ENCODE measurements around the gene SMYD3.

SMYD3 gene

GRCh38 chr1:246198115-246198816, 308.8 kb downstream of the SMYD3 start:
- TF ChIP-seq EZH2phosphoT487 (IDR thresholded peaks at IDR 0.05; ENCODE audit: borderline replicate concordance, low read length) (no peak), CTCF (IDR thresholded peaks at IDR 0.05; ENCODE audit: low read depth, low read length, poor library complexity, severe bottlenecking) (no peak)
- Histone ChIP-seq H3K4me3 (ENCODE audit: low read length) (no peak overlapping the region), H3K27ac (ENCODE audit: low read depth, low read length) (no peak overlapping the region), H3F3A (ENCODE audit: control insufficient read depth, insufficient read depth) (no peaks in the 10 kb centered on the region), H3K9me2 (replicated peaks; ENCODE audit: control insufficient read depth, low read length) (no peaks in the 10 kb centered on the region), H3K79me2 (ENCODE audit: control insufficient read depth, low read length) (no peaks in the 10 kb centered on the region), H3K9me3 (ENCODE audit: control insufficient read depth, insufficient read depth, low read length) (no peaks in the 10 kb centered on the region), H3K4me1 (ENCODE audit: control insufficient read depth, low read length) (no peaks in the 10 kb centered on the region), H3K4me2 (ENCODE audit: low read length) (no peak overlapping the region), H4K20me1 (ENCODE audit: control insufficient read depth, insufficient read depth, low read depth, low read length) (no peaks in the 10 kb centered on the region), H3K27me3 (ENCODE audit: control insufficient read depth, low read length) (no peaks in the 10 kb centered on the region), H3K36me3 (ENCODE audit: control insufficient read depth, low read length) (no peaks in the 10 kb centered on the region)

- TF ChIP-seq CTCF (IDR thresholded peaks at IDR 0.05; ENCODE audit: low read depth, low read length, poor library complexity, severe bottlenecking) (no peak), EZH2phosphoT487 (IDR thresholded peaks at IDR 0.05; ENCODE audit: borderline replicate concordance, low read length) (no peak)
- Histone ChIP-seq H3K79me2 (ENCODE audit: control insufficient read depth, low read length) (no peaks in the 10 kb centered on the region), H3K36me3 (ENCODE audit: control insufficient read depth, low read length) (no peaks in the 10 kb centered on the region), H3K4me1 (ENCODE audit: control insufficient read depth, low read length) (no peaks in the 10 kb centered on the region), H4K20me1 (ENCODE audit: control insufficient read depth, insufficient read depth, low read depth, low read length) (no peaks in the 10 kb centered on the region), H3K9me2 (replicated peaks; ENCODE audit: control insufficient read depth, low read length) (no peaks in the 10 kb centered on the region), H3K4me3 (ENCODE audit: low read length) (no peak overlapping the region), H3K27ac (ENCODE audit: low read depth, low read length) (no peak overlapping the region), H3K27me3 (ENCODE audit: control insufficient read depth, low read length) (no peaks in the 10 kb centered on the region), H3F3A (ENCODE audit: control insufficient read depth, insufficient read depth) (no peaks in the 10 kb centered on the region), H3K4me2 (ENCODE audit: low read length) (no peak overlapping the region), H3K9me3 (ENCODE audit: control insufficient read depth, insufficient read depth, low read length) (no peaks in the 10 kb centered on the region)
These were observed 310.0 kb downstream of the SMYD3 start for GRCh38 chr1:246197076-246197475.

GRCh38 chr1:246195296-246195695, 311.8 kb downstream of the SMYD3 start:
- TF ChIP-seq CTCF (IDR thresholded peaks at IDR 0.05; ENCODE audit: low read depth, low read length, poor library complexity, severe bottlenecking) (no peak), EZH2phosphoT487 (IDR thresholded peaks at IDR 0.05; ENCODE audit: borderline replicate concordance, low read length) (no peak)
- Histone ChIP-seq H3F3A (ENCODE audit: control insufficient read depth, insufficient read depth) (no peaks in the 10 kb centered on the region), H3K9me2 (replicated peaks; ENCODE audit: control insufficient read depth, low read length) (no peaks in the 10 kb centered on the region), H3K4me2 (ENCODE audit: low read length) (no peak overlapping the region), H3K27me3 (ENCODE audit: control insufficient read depth, low read length) (no peaks in the 10 kb centered on the region), H4K20me1 (ENCODE audit: control insufficient read depth, insufficient read depth, low read depth, low read length) (no peaks in the 10 kb centered on the region), H3K27ac (ENCODE audit: low read depth, low read length) (no peak overlapping the region), H3K36me3 (ENCODE audit: control insufficient read depth, low read length) (no peaks in the 10 kb centered on the region), H3K79me2 (ENCODE audit: control insufficient read depth, low read length) (no peaks in the 10 kb centered on the region), H3K4me3 (ENCODE audit: low read length) (no peak overlapping the region), H3K9me3 (ENCODE audit: control insufficient read depth, insufficient read depth, low read length) (no peaks in the 10 kb centered on the region), H3K4me1 (ENCODE audit: control insufficient read depth, low read length) (no peaks in the 10 kb centered on the region)

Data from DOHH2 (cell line).